HUES6 (cell line): ENCODE measurements around the gene WFDC2.
"Not testable (repeated sequence)": the region's sequence is repeated elsewhere in the genome, so short reads cannot be mapped to it uniquely, and the experiment has no call there.

Experiments
- H3K27ac ChIP-seq: 2 replicates; pipeline ENCODE4 v1.7.0; 2013; ENCODE audit warnings: low read depth, mild to moderate bottlenecking, low read length, inconsistent platforms
- H3K27me3 ChIP-seq: 2 replicates; pipeline ENCODE4 v1.6.1; 2013; ENCODE audit warnings: low read length; ENCODE audit not compliant: control insufficient read depth, insufficient read depth
- H3K36me3 ChIP-seq: 2 replicates; pipeline ENCODE4 v1.6.1; 2013; ENCODE audit warnings: low read length; ENCODE audit not compliant: control insufficient read depth, insufficient read depth
- H3K4me1 ChIP-seq: 2 replicates; pipeline ENCODE4 v1.6.1; 2013; ENCODE audit warnings: low read length; ENCODE audit not compliant: control insufficient read depth, insufficient read depth
- H3K4me3 ChIP-seq: 2 replicates; pipeline ENCODE4 v1.5.1; 2013; ENCODE audit warnings: low read depth, low read length
- H3K9ac ChIP-seq: one replicate; pipeline ENCODE4 v1.6.1; 2013; ENCODE audit warnings: mild to moderate bottlenecking, low read length
- H3K9me3 ChIP-seq: 2 replicates; pipeline ENCODE4 v1.6.1; 2013; ENCODE audit warnings: low read depth, low read length; ENCODE audit not compliant: control insufficient read depth, insufficient read depth

WFDC2 gene

DNA sequence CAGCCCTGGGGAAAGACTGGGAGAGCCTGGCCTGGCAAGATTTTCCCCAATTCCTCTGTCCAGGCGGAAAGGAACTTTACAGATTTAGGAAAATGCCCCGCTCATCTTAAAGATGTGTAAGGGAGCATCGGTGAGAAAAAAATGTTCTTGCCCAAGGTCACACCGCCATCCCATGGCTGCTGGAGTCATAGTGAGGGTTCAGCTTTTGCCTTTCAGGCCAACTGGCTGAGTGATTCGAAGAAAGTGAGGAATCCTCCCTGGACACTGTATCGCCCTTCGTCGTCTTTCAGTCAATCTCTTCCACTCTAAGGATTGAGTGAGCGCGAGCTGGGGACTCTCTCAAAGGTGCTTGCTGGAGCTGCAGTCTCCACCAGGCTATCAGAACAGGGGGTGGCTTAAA, 1.4 kb downstream of the WFDC2 start:
- peak overlapping the region; percentile 72 for H3K4me3 ChIP-seq
- peaks cover 33% of the 10 kb centered on the region for H3K27me3 ChIP-seq
- H3K4me1 ChIP-seq = peaks cover 24% of the 10 kb centered on the region
- H3K27ac ChIP-seq = no peak overlapping the region
- H3K36me3 ChIP-seq = no peaks in the 10 kb centered on the region
- peak overlapping the region; percentile 66 for H3K9ac ChIP-seq
- H3K9me3 ChIP-seq = no peaks in the 10 kb centered on the region

DNA sequence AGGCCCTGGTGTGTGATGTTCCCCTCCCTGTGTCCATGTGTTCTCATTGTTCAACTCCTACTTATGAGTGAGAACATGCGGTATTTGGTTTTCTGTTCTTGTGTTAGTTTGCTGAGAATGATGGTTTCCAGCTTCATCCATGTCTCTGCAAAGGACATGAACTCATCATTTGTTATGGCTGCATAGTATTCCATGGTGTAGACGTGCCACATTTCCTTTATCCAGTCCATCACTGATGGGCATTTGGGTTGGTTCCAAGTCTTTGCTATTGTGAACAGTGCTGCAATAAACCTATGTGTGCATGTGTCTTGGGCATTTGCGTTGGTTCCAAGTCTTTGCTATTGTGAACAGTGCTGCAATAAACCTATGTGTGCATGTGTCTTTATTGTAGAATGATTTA, 2.7 kb downstream of the WFDC2 start:
- not testable (repeated sequence) for H3K4me3 ChIP-seq, H3K9ac ChIP-seq, H3K27ac ChIP-seq, H3K36me3 ChIP-seq, H3K9me3 ChIP-seq
- peaks cover 33% of the 10 kb centered on the region for H3K27me3 ChIP-seq
- peaks cover 24% of the 10 kb centered on the region for H3K4me1 ChIP-seq

DNA sequence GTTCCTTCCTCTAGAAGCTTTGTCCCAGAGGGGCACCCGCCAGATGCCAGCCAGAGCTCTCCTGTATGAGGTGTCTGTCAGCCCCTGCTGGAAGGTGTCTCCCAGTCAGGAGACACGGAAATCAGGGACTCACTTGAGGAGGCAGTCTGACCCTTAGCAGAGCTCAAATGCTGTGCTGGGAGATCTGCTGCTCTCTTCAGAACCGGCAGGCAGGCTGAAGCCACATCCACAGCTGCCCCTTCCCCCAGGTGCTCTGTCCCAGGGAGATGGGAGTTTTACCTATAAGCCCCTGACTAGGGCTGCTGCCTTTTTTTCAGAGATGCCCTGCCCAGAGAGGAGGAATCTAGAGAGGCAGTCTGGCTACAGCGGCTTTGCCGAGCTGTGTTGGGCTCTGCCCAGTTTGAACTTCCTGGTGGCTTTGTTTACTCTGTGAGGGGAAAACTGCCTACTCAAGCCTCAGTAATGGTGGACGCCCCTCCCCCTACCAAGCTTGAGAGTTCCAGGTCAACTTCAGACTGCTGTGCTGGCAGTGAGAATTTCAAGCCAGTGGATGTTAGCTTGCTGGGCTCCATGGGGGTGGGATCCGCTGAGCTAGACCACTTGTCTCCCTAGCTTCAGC, 8.1 kb downstream of the WFDC2 start:
- H3K9me3 ChIP-seq, H3K27ac ChIP-seq: not testable (repeated sequence)

GRCh38 chr20:45479822-45480221, 10.3 kb downstream of the WFDC2 start:
- no peaks in the 10 kb centered on the region for H3K27me3 ChIP-seq
- H3K27ac ChIP-seq = no peak overlapping the region

More for the DNA sequence above, 8.1 kb downstream of the WFDC2 start:
- H3K9ac ChIP-seq, H3K4me1 ChIP-seq, H3K27me3 ChIP-seq, H3K36me3 ChIP-seq, H3K4me3 ChIP-seq: not testable (repeated sequence)

DNA sequence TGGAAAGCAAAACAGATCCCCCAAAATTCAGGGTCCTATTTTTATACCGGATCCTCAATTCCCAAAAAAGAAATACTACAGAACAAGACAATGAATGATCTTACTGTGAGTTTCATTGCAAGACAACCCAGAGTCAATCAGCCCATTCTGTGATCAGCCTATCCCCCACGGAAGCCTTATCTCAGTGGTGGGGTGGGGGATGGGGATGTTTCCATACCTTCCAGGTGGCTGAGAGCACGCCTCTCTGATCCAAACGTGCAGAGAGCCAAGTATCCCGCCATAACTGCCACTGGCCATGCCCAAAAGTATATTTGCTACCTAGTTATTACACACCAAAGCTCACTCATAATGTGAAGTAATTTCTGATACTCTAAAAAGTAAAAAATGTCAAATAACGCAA, 15.1 kb downstream of the WFDC2 start:
- no peaks in the 10 kb centered on the region for H3K9me3 ChIP-seq
- peaks cover 4% of the 10 kb centered on the region; the same call in 1 of the 2 replicates for H3K4me1 ChIP-seq
- H3K9ac ChIP-seq = no peak overlapping the region
- H3K27ac ChIP-seq = no peak overlapping the region
- H3K36me3 ChIP-seq = no peaks in the 10 kb centered on the region; the same call in 1 of the 2 replicates
- no peaks in the 10 kb centered on the region for H3K27me3 ChIP-seq
- H3K4me3 ChIP-seq = no peak overlapping the region

More at GRCh38 chr20:45479822-45480221, 10.3 kb downstream of the WFDC2 start:
- Histone ChIP-seq H3K4me3 (no peak overlapping the region), H3K4me1 (peaks cover 2% of the 10 kb centered on the region; the same call in 1 of the 2 replicates), H3K36me3 (no peaks in the 10 kb centered on the region; the same call in 1 of the 2 replicates), H3K9ac (no peak overlapping the region), H3K9me3 (0 out of 2 replicates have a peak, but pooled peaks cover 3% of the 10 kb centered on the region)

DNA sequence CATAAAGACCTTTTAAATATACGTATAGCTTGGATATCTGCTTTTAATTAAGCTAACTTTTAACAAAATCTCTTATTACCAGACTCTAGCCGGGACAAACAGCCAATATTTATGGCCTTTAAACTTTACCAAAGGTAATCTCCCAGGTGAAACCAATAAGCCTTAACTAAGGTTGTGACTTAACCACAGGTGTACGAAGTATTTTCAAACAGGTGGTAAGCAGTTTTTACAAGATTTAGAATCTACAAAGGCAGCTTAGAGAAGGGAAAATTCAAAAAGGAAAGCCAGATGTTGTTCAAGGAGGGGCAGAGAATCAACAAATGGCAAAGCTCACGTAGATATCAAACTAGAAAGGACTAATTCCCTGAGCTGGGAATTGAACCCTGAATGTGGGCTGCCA, 15.8 kb downstream of the WFDC2 start:
- no peaks in the 10 kb centered on the region for H3K36me3 ChIP-seq
- no peaks in the 10 kb centered on the region for H3K9me3 ChIP-seq

GRCh38 chr20:45487231-45487635, 17.7 kb downstream of the WFDC2 start:
- H3K4me1 ChIP-seq = peaks cover 4% of the 10 kb centered on the region; the same call in 1 of the 2 replicates
- H3K27me3 ChIP-seq = no peaks in the 10 kb centered on the region
- H3K4me3 ChIP-seq = peak overlapping the region; percentile 10; the same call in 1 of the 2 replicates
- H3K9me3 ChIP-seq = no peaks in the 10 kb centered on the region
- no peaks in the 10 kb centered on the region for H3K36me3 ChIP-seq
- no peak overlapping the region for H3K9ac ChIP-seq
- no peak overlapping the region for H3K27ac ChIP-seq

More for the DNA sequence above, 15.8 kb downstream of the WFDC2 start:
- Histone ChIP-seq H3K27ac (no peak overlapping the region), H3K4me1 (peaks cover 4% of the 10 kb centered on the region; the same call in 1 of the 2 replicates), H3K9ac (no peak overlapping the region), H3K4me3 (no peak overlapping the region), H3K27me3 (no peaks in the 10 kb centered on the region)

DNA sequence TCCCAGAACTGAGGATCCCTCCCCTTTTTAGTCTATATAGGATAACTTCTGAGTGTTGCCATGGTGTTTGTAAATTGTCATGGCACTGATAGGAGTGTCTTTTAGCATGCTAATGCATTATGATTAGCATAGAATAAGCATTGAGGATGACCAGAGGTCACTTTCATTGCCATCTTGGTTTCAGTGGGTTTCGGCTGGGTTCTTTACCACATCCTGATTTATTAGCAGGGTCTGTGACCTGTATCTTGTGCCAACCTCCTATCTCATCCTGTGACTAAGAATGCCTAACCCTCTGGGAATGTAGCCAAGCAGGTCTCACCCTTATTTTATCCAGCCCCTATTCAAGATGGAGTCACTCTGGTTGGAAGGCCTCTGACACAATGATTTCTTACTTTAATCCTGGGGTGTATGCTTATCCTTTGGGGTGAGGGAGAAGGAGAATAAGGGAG, 19.6 kb downstream of the WFDC2 start:
- no peak overlapping the region for H3K4me3 ChIP-seq
- H3K36me3 ChIP-seq = no peaks in the 10 kb centered on the region
- no peak overlapping the region for H3K27ac ChIP-seq
- no peaks in the 10 kb centered on the region for H3K9me3 ChIP-seq
- H3K27me3 ChIP-seq = no peaks in the 10 kb centered on the region
- H3K4me1 ChIP-seq = peaks cover 4% of the 10 kb centered on the region; the same call in 1 of the 2 replicates
- H3K9ac ChIP-seq = no peak overlapping the region

DNA sequence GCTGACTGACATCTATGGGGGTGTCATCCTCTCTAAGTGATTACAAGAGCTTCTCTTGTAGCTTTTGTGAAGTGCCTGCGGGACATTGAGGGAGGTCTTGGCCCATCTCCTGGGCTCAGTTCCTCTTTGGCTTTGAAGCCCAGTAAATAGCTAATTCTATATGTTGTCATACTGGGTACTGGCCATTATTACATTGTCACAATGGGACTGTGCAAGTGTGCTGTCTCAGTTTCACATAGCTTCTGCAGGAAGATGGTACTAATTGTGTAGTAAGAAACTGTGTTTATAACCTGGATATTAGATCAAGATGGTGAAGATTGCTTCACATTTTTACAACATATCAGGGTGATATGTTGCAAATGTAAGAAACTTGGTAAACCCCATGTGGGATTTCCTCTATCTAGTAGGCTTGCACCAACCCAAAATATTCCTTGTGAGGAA, 26.0 kb downstream of the WFDC2 start:
- H3K27ac ChIP-seq = no peak overlapping the region
- no peak overlapping the region for H3K4me3 ChIP-seq
- no peak overlapping the region for H3K9ac ChIP-seq
- no peaks in the 10 kb centered on the region; the same call in 1 of the 2 replicates for H3K4me1 ChIP-seq
- H3K9me3 ChIP-seq = no peaks in the 10 kb centered on the region
- H3K27me3 ChIP-seq = no peaks in the 10 kb centered on the region
- no peaks in the 10 kb centered on the region for H3K36me3 ChIP-seq

DNA sequence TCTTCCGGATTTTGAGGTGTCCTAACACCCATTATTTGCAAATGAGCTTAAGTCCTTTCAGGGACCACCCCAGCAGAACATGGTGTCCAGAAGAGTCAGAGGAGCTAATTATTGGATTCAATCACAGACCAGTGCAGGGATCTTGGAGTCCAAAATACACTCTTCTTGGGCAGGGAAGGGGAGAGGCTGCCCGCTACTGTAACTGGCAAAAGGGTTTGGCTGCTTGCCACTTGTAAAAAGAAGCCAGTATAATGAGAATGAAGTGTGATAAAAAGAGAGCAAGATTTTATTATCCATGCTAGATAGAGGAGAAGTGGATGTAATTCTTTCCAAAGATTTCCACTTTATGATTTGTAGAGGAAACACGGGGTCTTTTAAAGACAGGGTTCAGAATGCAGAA, 26.6 kb downstream of the WFDC2 start:
- Histone ChIP-seq H3K9me3 (no peaks in the 10 kb centered on the region), H3K4me3 (no peak overlapping the region), H3K36me3 (no peaks in the 10 kb centered on the region)

DNA sequence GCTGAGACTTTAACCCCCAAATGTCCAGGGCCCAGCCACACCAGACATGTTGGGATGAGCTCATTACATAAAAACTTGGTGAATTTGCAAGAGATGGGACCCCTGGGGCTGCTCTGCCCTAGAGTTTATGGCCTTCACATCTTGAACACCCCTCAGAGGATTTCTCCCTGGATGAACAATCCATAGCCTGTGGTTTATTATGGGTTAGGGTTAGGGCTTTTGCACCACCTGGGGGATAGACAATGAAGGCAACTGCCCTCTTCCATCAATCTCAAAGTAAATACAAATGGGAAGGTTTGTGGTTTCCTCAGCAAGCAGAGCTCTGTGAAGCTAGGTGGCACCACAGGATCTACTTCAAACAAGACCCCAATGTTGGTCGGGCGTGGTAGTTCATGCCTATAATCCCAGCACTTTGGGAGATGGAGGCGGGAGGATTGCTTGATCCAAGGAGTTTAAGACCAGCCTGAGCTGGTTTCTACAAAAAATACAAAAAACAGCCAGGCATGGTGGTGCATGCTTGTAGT, 28.5 kb downstream of the WFDC2 start:
- H3K36me3 ChIP-seq = no peaks in the 10 kb centered on the region
- no peaks in the 10 kb centered on the region for H3K9me3 ChIP-seq
- no peak overlapping the region for H3K9ac ChIP-seq
- no peaks in the 10 kb centered on the region for H3K27me3 ChIP-seq
- H3K4me1 ChIP-seq = no peaks in the 10 kb centered on the region; the same call in 1 of the 2 replicates
- no peak overlapping the region for H3K4me3 ChIP-seq
- H3K27ac ChIP-seq = no peak overlapping the region

More for the DNA sequence above, 26.6 kb downstream of the WFDC2 start:
- no peaks in the 10 kb centered on the region; the same call in 1 of the 2 replicates for H3K4me1 ChIP-seq
- no peak overlapping the region for H3K27ac ChIP-seq
- no peak overlapping the region for H3K9ac ChIP-seq
- H3K27me3 ChIP-seq = no peaks in the 10 kb centered on the region
